ENCODE measurements around the gene KCNA5.

- TF ChIP-seq, protein P1, sequence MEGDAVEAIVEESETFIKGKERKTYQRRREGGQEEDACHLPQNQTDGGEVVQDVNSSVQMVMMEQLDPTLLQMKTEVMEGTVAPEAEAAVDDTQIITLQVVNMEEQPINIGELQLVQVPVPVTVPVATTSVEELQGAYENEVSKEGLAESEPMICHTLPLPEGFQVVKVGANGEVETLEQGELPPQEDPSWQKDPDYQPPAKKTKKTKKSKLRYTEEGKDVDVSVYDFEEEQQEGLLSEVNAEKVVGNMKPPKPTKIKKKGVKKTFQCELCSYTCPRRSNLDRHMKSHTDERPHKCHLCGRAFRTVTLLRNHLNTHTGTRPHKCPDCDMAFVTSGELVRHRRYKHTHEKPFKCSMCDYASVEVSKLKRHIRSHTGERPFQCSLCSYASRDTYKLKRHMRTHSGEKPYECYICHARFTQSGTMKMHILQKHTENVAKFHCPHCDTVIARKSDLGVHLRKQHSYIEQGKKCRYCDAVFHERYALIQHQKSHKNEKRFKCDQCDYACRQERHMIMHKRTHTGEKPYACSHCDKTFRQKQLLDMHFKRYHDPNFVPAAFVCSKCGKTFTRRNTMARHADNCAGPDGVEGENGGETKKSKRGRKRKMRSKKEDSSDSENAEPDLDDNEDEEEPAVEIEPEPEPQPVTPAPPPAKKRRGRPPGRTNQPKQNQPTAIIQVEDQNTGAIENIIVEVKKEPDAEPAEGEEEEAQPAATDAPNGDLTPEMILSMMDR (IDR thresholded peaks at IDR 0.05): no peak
- TF ChIP-seq POLR2A (IDR thresholded peaks at IDR 0.05): no peak
Measured at GRCh38 chr12:5000204-5000603, 43.5 kb upstream of the KCNA5 start.

Measured in Peyer's patch (tissue), 4 donors.